Measurements from ENCODE around the gene CDHR3. TPM values are rescaled to one million over a fixed set of nuclear protein-coding genes. Genes with fewer than 3 reads are reported as not detected.

Gene CDHR3
- total RNA-seq, 1 donor from 2014 or later: 2.3 TPM

GRCh38 chr7:106031300-106032035 is 68.4 kb downstream of the CDHR3 start:
- H3K4me3 Mint-ChIP-seq (ENCODE audit: unreplicated experiment): no peak overlapping the region
- no peak for TF ChIP-seq CTCF (IDR thresholded peaks at IDR 0.05)
- no peak overlapping the region for H3K27ac Mint-ChIP-seq (ENCODE audit: unreplicated experiment)
- peaks cover 14% of the 10 kb centered on the region for H3K4me1 Mint-ChIP-seq (ENCODE audit: unreplicated experiment)
- peaks cover 25% of the 10 kb centered on the region for H3K27me3 Mint-ChIP-seq (ENCODE audit: unreplicated experiment)
- no peak for DNase-seq (ENCODE audit: extremely low spot score, unreplicated experiment)
- H3K9me3 Mint-ChIP-seq (ENCODE audit: unreplicated experiment): no peaks in the 10 kb centered on the region
- H3K36me3 Mint-ChIP-seq (ENCODE audit: unreplicated experiment): no peaks in the 10 kb centered on the region

GRCh38 chr7:106032295-106032694 is 69.2 kb downstream of the CDHR3 start:
- no peak overlapping the region for H3K27ac Mint-ChIP-seq (ENCODE audit: unreplicated experiment)
- no peak for DNase-seq (ENCODE audit: extremely low spot score, unreplicated experiment)
- H3K9me3 Mint-ChIP-seq (ENCODE audit: unreplicated experiment): no peaks in the 10 kb centered on the region
- H3K36me3 Mint-ChIP-seq (ENCODE audit: unreplicated experiment): no peaks in the 10 kb centered on the region
- no peak overlapping the region for H3K4me3 Mint-ChIP-seq (ENCODE audit: unreplicated experiment)
- TF ChIP-seq CTCF (IDR thresholded peaks at IDR 0.05): no peak
- H3K27me3 Mint-ChIP-seq (ENCODE audit: unreplicated experiment): peaks cover 25% of the 10 kb centered on the region
- H3K4me1 Mint-ChIP-seq (ENCODE audit: unreplicated experiment): peaks cover 14% of the 10 kb centered on the region

GRCh38 chr7:106033735-106034134 is 70.7 kb downstream of the CDHR3 start:
- TF ChIP-seq CTCF (IDR thresholded peaks at IDR 0.05): no peak
- no peak for DNase-seq (ENCODE audit: extremely low spot score, unreplicated experiment)
- no peak overlapping the region for H3K4me3 Mint-ChIP-seq (ENCODE audit: unreplicated experiment)
- no peaks in the 10 kb centered on the region for H3K36me3 Mint-ChIP-seq (ENCODE audit: unreplicated experiment)
- H3K4me1 Mint-ChIP-seq (ENCODE audit: unreplicated experiment): peaks cover 17% of the 10 kb centered on the region
- no peak overlapping the region for H3K27ac Mint-ChIP-seq (ENCODE audit: unreplicated experiment)
- no peaks in the 10 kb centered on the region for H3K9me3 Mint-ChIP-seq (ENCODE audit: unreplicated experiment)
- H3K27me3 Mint-ChIP-seq (ENCODE audit: unreplicated experiment): peaks cover 25% of the 10 kb centered on the region

GRCh38 chr7:106034383-106034782 is 71.3 kb downstream of the CDHR3 start:
- H3K27me3 Mint-ChIP-seq (ENCODE audit: unreplicated experiment): peaks cover 25% of the 10 kb centered on the region
- H3K9me3 Mint-ChIP-seq (ENCODE audit: unreplicated experiment): no peaks in the 10 kb centered on the region
- no peak for DNase-seq (ENCODE audit: extremely low spot score, unreplicated experiment)
- H3K36me3 Mint-ChIP-seq (ENCODE audit: unreplicated experiment): no peaks in the 10 kb centered on the region
- H3K27ac Mint-ChIP-seq (ENCODE audit: unreplicated experiment): no peak overlapping the region
- no peak overlapping the region for H3K4me3 Mint-ChIP-seq (ENCODE audit: unreplicated experiment)
- no peak for TF ChIP-seq CTCF (IDR thresholded peaks at IDR 0.05)
- H3K4me1 Mint-ChIP-seq (ENCODE audit: unreplicated experiment): peaks cover 23% of the 10 kb centered on the region

GRCh38 chr7:106035568-106035967 is 72.5 kb downstream of the CDHR3 start:
- Mint-ChIP-seq H3K27me3 (ENCODE audit: unreplicated experiment) (peaks cover 21% of the 10 kb centered on the region), H3K36me3 (ENCODE audit: unreplicated experiment) (no peaks in the 10 kb centered on the region), H3K4me1 (ENCODE audit: unreplicated experiment) (peaks cover 28% of the 10 kb centered on the region), H3K9me3 (ENCODE audit: unreplicated experiment) (no peaks in the 10 kb centered on the region), H3K4me3 (ENCODE audit: unreplicated experiment) (no peak overlapping the region), H3K27ac (ENCODE audit: unreplicated experiment) (no peak overlapping the region)
- DNase-seq (ENCODE audit: extremely low spot score, unreplicated experiment): no peak
- TF ChIP-seq CTCF (IDR thresholded peaks at IDR 0.05): no peak
